ENCODE measurements around the gene ZGPAT. TPM values are rescaled to one million over a fixed set of nuclear protein-coding genes. Genes with fewer than 3 reads are reported as not detected.

The ZGPAT gene
- total and polyA plus RNA-seq, 2 donors (not counting 3 experiments of a cell fraction or from before 2014, with no cell fraction given): 23.1 to 29.3 TPM

GRCh38 chr20:63745961-63746731 is 38.3 kb downstream of the ZGPAT start:
- dilution Hi-C loops (cut with MboI; ENCODE audit: extremely low pct_ligation_motif_present, low sequenced_read_pairs): no loop called here
- FAIRE-seq: no peak
- DNase-seq (ENCODE audit: low read depth, low spot score): no peak
- Histone ChIP-seq H3K9ac (replicated peaks; ENCODE audit: extremely low read depth, insufficient read depth, low read length) (no peak overlapping the region), H3K27ac (ENCODE audit: insufficient read depth, low read depth, low read length) (no peak overlapping the region), H3K27me3 (ENCODE audit: control insufficient read depth in 2 of 2, insufficient read depth in 2 of 2, low read length in 2 of 2) (no peaks in the 10 kb centered on the region), H3K9me3 (replicated peaks; ENCODE audit: control insufficient read depth, insufficient read depth, low read length) (no peaks in the 10 kb centered on the region), H2AFZ (ENCODE audit: low read depth, low read length) (no peak overlapping the region), H3K4me3 (replicated peaks in 1 of 3; ENCODE audit: insufficient read depth in 1 of 3, low read depth in 1 of 3, low read length in 3 of 3) (no peak overlapping the region), H3K4me1 (ENCODE audit: control insufficient read depth, extremely low read depth, insufficient read depth, low read length) (peaks cover 5% of the 10 kb centered on the region), H4K20me1 (replicated peaks; ENCODE audit: control insufficient read depth, extremely low read depth, insufficient read depth, low read length) (no peaks in the 10 kb centered on the region), H3K9me1 (replicated peaks; ENCODE audit: control insufficient read depth, extremely low read depth, insufficient read depth, low read length) (no peaks in the 10 kb centered on the region), H3K36me3 (ENCODE audit: control insufficient read depth in 2 of 2, extremely low read depth in 1 of 2, insufficient read depth in 2 of 2, low read length in 2 of 2) (peaks cover 0 to 19% of the 10 kb centered on the region in 2 experiments), H3K4me2 (ENCODE audit: insufficient read depth, low read length) (no peak overlapping the region), H3K79me2 (ENCODE audit: control insufficient read depth, insufficient read depth, low read length) (no peaks in the 10 kb centered on the region)
- ChIA-PET POLR2A (no interaction called here), CTCF (interaction anchor here (1.2 kb wide), 1 partner anchor 112 kb away, joined by 4 read pairs; no protein-coding TSS in a partner anchor)
- TF ChIP-seq POLR2AphosphoS5 (IDR thresholded peaks at IDR 0.05; ENCODE audit: insufficient read depth, low read depth, low read length) (no peak), FOS (IDR thresholded peaks at IDR 0.05; ENCODE audit: borderline replicate concordance, insufficient read depth, low read length) (no peak), JUN (IDR thresholded peaks at IDR 0.05; ENCODE audit: borderline replicate concordance, insufficient read depth, insufficient read length, low read depth) (no peak), EZH2 (IDR thresholded peaks at IDR 0.05; ENCODE audit: borderline replicate concordance, low read depth, low read length, severe bottlenecking) (no peak), POLR2A (IDR thresholded peaks at IDR 0.05; ENCODE audit: low read depth, low read length) (no peak), GATA2 (IDR thresholded peaks at IDR 0.05; ENCODE audit: insufficient read depth, insufficient read length, low read depth, low read length) (no peak), MYC (IDR thresholded peaks at IDR 0.05; ENCODE audit: low read depth, low read length) (no peak)
- TF ChIP-seq, protein P1, sequence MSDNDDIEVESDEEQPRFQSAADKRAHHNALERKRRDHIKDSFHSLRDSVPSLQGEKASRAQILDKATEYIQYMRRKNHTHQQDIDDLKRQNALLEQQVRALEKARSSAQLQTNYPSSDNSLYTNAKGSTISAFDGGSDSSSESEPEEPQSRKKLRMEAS (IDR thresholded peaks at IDR 0.05; ENCODE audit: insufficient read depth, insufficient read length): no peak
- TF ChIP-seq, protein P2, sequence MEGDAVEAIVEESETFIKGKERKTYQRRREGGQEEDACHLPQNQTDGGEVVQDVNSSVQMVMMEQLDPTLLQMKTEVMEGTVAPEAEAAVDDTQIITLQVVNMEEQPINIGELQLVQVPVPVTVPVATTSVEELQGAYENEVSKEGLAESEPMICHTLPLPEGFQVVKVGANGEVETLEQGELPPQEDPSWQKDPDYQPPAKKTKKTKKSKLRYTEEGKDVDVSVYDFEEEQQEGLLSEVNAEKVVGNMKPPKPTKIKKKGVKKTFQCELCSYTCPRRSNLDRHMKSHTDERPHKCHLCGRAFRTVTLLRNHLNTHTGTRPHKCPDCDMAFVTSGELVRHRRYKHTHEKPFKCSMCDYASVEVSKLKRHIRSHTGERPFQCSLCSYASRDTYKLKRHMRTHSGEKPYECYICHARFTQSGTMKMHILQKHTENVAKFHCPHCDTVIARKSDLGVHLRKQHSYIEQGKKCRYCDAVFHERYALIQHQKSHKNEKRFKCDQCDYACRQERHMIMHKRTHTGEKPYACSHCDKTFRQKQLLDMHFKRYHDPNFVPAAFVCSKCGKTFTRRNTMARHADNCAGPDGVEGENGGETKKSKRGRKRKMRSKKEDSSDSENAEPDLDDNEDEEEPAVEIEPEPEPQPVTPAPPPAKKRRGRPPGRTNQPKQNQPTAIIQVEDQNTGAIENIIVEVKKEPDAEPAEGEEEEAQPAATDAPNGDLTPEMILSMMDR (IDR thresholded peaks at IDR 0.05; ENCODE audit: extremely low read depth in 1 of 2, insufficient read depth in 1 of 2, low read depth in 1 of 2, low read length in 2 of 2): no peak
- intact Hi-C loops (cut with micrococcal nuclease): no loop called here
- no TSS peak for BruUV-seq (replicated peaks)
